MCF 10A (cell line): Measurements from ENCODE around the gene BLCAP. TPM values are rescaled to one million over a fixed set of nuclear protein-coding genes. Genes with fewer than 3 reads are reported as not detected.
A peak's percentile ranks its signal among the peaks of the same experiment; 100 is the strongest.

Experiments
- BruUV-seq: library from RNA; stranded (reverse); fragments of 400-500 nt; replicated peaks from 2 replicates; lab custom pipeline; 2021; lab: Mats Ljungman, UMichigan
- CTCF ChIA-PET: fragments of 300-600 bp; sonication (Branson Sonifier 250); formaldehyde crosslinking; extraction: SDS; loops from one replicate; lab custom pipeline; 2021; ENCODE audit warnings: antibody characterized with exemption, inconsistent platforms; lab: Yijun Ruan, JAX
- POLR2A ChIA-PET: fragments of 300-600, 350-650 bp; sonication (Branson Sonifier 250); formaldehyde crosslinking; extraction: SDS; loops from one replicate; lab custom pipeline; 2020; ENCODE audit warnings: antibody characterized with exemption, inconsistent platforms; lab: Yijun Ruan, JAX
- DNase-seq: peaks from one replicate; pipeline ENCODE4 v3.0.0-alpha.2; 2018; ENCODE audit not compliant: unreplicated experiment
- H3K27ac Mint-ChIP-seq: one replicate; pipeline ENCODE4 v1.8.0; 2022; ENCODE audit warnings: mild to moderate bottlenecking, low read depth, mixed read lengths; ENCODE audit not compliant: unreplicated experiment
- H3K27me3 Mint-ChIP-seq: one replicate; pipeline ENCODE4 v1.8.0; 2022; ENCODE audit warnings: mixed read lengths; ENCODE audit not compliant: insufficient read depth, unreplicated experiment
- H3K36me3 Mint-ChIP-seq: one replicate; pipeline ENCODE4 v1.8.0; 2022; ENCODE audit warnings: mild to moderate bottlenecking, moderate library complexity, mixed read lengths; ENCODE audit not compliant: insufficient read depth, unreplicated experiment
- H3K4me1 Mint-ChIP-seq: one replicate; pipeline ENCODE4 v1.8.0; 2022; ENCODE audit warnings: mixed read lengths; ENCODE audit not compliant: insufficient read depth, unreplicated experiment
- H3K4me3 Mint-ChIP-seq: one replicate; pipeline ENCODE4 v1.8.0; 2022; ENCODE audit warnings: mild to moderate bottlenecking, moderate library complexity, mixed read lengths; ENCODE audit not compliant: unreplicated experiment
- H3K9me3 Mint-ChIP-seq: one replicate; pipeline ENCODE4 v1.8.0; 2022; ENCODE audit warnings: mixed read lengths; ENCODE audit not compliant: unreplicated experiment
- intact Hi-C: fragments of 100-400 bp; cut with micrococcal nuclease; formaldehyde crosslinking; loops from 2 replicates; pipeline ENCODE4 v1.14.1; 2022
- total RNA-seq: library from RNA; stranded (reverse); gene quantifications from 2 replicates; pipeline ENCODE4 v1.2.3, GENCODE V29; 2022
- TF ChIP-seq, protein P1 (sequence below): fragments of 200-600 bp; IDR thresholded peaks from one replicate; pipeline ENCODE4 v1.8.0; 2022; ENCODE audit warnings: antibody characterized with exemption, mild to moderate bottlenecking; ENCODE audit not compliant: unreplicated experiment

The BLCAP gene
- total RNA-seq, 1 experiment from 2014 or later: 105 TPM

DNA sequence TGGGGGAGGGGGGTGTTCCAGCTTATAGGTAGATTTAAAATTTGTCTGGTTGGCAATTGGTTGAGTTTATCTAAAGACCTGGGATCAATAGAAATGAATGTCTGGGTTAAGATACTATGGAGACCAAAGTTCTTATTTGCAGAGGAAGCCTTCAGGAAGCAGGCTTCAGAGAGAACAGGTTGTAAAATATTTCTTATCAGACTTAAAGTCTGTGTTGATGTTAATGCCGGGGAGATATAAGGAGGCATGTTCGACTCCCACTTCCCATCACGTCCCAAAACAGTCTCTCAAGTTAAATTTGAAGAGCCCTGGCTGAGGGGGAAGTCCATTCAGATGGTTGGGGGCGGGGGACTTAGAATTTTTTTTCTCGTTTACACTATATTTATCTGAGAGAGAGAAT is 12.3 kb upstream of the BLCAP start:
- Mint-ChIP-seq H3K4me3 (no peak overlapping the region), H3K27me3 (no peaks in the 10 kb centered on the region), H3K36me3 (no peaks in the 10 kb centered on the region), H3K9me3 (no peaks in the 10 kb centered on the region), H3K4me1 (peaks cover 11% of the 10 kb centered on the region), H3K27ac (no peak overlapping the region)
- ChIA-PET POLR2A (interaction anchor here (1.2 to 3.0 kb wide), 2 partner anchors 12 to 350 kb away, joined by 3 to 30 read pairs; partner anchors contain the start of gene BLCAP), CTCF (no interaction called here)
- BruUV-seq: no TSS peak
- DNase-seq: no peak
- intact Hi-C loops: no loop called here
- TF ChIP-seq, protein P1, sequence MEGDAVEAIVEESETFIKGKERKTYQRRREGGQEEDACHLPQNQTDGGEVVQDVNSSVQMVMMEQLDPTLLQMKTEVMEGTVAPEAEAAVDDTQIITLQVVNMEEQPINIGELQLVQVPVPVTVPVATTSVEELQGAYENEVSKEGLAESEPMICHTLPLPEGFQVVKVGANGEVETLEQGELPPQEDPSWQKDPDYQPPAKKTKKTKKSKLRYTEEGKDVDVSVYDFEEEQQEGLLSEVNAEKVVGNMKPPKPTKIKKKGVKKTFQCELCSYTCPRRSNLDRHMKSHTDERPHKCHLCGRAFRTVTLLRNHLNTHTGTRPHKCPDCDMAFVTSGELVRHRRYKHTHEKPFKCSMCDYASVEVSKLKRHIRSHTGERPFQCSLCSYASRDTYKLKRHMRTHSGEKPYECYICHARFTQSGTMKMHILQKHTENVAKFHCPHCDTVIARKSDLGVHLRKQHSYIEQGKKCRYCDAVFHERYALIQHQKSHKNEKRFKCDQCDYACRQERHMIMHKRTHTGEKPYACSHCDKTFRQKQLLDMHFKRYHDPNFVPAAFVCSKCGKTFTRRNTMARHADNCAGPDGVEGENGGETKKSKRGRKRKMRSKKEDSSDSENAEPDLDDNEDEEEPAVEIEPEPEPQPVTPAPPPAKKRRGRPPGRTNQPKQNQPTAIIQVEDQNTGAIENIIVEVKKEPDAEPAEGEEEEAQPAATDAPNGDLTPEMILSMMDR: no peak

DNA sequence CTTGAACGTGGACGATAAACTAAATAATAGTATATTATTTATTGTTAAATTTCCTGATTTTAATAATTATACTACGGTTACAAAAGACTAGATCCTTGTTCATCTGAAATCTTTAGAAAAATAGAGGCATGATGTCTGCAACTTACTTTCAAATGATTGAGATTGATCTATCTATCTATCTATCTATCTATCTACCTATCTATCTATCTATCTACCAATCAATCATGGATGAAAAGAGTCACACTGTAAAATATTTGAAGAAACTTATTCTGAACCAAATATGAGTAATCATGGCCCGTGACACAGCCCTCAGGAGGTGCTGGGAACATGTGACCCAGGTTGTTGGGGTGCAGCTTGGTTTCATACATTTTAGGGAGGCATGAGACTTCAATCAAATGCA is 11.7 kb upstream of the BLCAP start:
- H3K4me3 Mint-ChIP-seq: no peak overlapping the region
- intact Hi-C loops: loop anchor here (10.0 kb wide), 1 partner anchor 535 kb away; no protein-coding TSS in a partner anchor
- CTCF ChIA-PET: interaction anchor here (0.7 to 0.8 kb wide), 2 partner anchors 342 to 344 kb away, joined by 3 to 4 read pairs; no protein-coding TSS in a partner anchor
- no TSS peak for BruUV-seq
- no peaks in the 10 kb centered on the region for H3K36me3 Mint-ChIP-seq
- DNase-seq: no peak
- peaks cover 16% of the 10 kb centered on the region for H3K4me1 Mint-ChIP-seq
- H3K27me3 Mint-ChIP-seq: no peaks in the 10 kb centered on the region
- no peaks in the 10 kb centered on the region for H3K9me3 Mint-ChIP-seq
- H3K27ac Mint-ChIP-seq: no peak overlapping the region
- POLR2A ChIA-PET: interaction anchor here (0.5 to 3.0 kb wide), 6 partner anchors 12 to 360 kb away, joined by 3 to 30 read pairs (median 3); partner anchors contain the start of genes BLCAP, MROH8 and RPN2
- TF ChIP-seq, protein P1: no peak

DNA sequence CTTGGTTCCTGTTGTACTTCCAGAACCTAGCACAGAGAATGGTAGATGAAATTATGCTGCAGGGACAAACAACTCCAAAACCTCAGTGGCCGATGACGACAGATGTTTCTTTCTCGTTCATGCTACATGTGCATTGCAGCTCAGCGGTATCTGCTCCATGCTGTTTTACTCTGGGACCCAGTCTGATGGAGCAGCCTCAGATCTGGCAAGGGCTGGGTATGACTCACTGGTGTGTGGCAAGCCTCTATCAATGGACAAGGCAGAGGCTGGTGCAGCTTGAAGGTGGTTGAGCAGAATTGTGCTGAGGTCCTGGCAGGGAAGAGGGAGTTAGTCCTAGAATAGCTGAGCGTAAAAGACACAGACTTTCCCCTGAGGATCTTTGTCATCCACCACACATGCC is 10.3 kb upstream of the BLCAP start:
- H3K4me1 Mint-ChIP-seq: peaks cover 18% of the 10 kb centered on the region
- TF ChIP-seq, protein P1: no peak
- ChIA-PET CTCF (interaction anchor here (0.6 to 1.7 kb wide), 10 partner anchors 153 to 457 kb away, joined by 3 to 9 read pairs (median 4); no protein-coding TSS in a partner anchor), POLR2A (interaction anchor here (0.6 to 3.0 kb wide), 11 partner anchors 11 to 495 kb away, joined by 3 to 30 read pairs (median 3); partner anchors contain the start of genes BLCAP, MANBAL, MROH8 and RPN2)
- no peaks in the 10 kb centered on the region for H3K27me3 Mint-ChIP-seq
- H3K9me3 Mint-ChIP-seq: no peaks in the 10 kb centered on the region
- H3K36me3 Mint-ChIP-seq: no peaks in the 10 kb centered on the region
- no peak overlapping the region for H3K27ac Mint-ChIP-seq
- BruUV-seq: no TSS peak
- H3K4me3 Mint-ChIP-seq: no peak overlapping the region
- DNase-seq: peak; percentile 89
- intact Hi-C loops: loop anchor here (10.0 kb wide), 1 partner anchor 533 kb away; no protein-coding TSS in a partner anchor

DNA sequence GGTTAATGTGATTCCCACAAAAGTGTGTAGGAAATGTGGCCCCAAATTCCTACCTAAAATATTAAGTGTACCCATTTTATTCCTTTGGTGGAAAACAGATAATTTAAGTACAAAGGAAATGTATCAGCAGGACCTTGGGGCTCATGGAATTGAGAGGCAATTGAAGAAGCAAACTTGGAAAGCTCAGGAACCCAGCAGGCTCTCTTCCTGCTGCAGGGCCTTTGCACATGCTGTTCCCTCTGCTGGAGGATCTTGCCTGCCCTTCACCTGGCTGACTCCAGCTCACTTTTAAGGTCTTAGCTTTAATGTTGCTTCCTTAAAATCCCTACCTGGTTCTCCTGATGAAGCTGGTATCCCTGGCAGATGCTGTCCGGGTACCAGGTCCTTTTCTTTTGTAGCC is 9.8 kb upstream of the BLCAP start:
- intact Hi-C loops: loop anchor here (10.0 kb wide), 1 partner anchor 533 kb away; no protein-coding TSS in a partner anchor
- Mint-ChIP-seq H3K27me3 (no peaks in the 10 kb centered on the region), H3K4me1 (peaks cover 18% of the 10 kb centered on the region), H3K36me3 (no peaks in the 10 kb centered on the region), H3K27ac (no peak overlapping the region), H3K9me3 (no peaks in the 10 kb centered on the region), H3K4me3 (no peak overlapping the region)
- no TSS peak for BruUV-seq
- no peak for DNase-seq
- CTCF ChIA-PET: interaction anchor here (1.0 to 1.7 kb wide), 7 partner anchors 152 to 347 kb away, joined by 3 to 9 read pairs (median 4); no protein-coding TSS in a partner anchor
- POLR2A ChIA-PET: interaction anchor here (0.6 to 3.0 kb wide), 9 partner anchors 10 to 496 kb away, joined by 3 to 30 read pairs (median 3); partner anchors contain the start of genes BLCAP, MANBAL, MROH8 and RPN2
- TF ChIP-seq, protein P1: no peak
